Measurements from ENCODE around the gene TCF7L1.

DNA sequence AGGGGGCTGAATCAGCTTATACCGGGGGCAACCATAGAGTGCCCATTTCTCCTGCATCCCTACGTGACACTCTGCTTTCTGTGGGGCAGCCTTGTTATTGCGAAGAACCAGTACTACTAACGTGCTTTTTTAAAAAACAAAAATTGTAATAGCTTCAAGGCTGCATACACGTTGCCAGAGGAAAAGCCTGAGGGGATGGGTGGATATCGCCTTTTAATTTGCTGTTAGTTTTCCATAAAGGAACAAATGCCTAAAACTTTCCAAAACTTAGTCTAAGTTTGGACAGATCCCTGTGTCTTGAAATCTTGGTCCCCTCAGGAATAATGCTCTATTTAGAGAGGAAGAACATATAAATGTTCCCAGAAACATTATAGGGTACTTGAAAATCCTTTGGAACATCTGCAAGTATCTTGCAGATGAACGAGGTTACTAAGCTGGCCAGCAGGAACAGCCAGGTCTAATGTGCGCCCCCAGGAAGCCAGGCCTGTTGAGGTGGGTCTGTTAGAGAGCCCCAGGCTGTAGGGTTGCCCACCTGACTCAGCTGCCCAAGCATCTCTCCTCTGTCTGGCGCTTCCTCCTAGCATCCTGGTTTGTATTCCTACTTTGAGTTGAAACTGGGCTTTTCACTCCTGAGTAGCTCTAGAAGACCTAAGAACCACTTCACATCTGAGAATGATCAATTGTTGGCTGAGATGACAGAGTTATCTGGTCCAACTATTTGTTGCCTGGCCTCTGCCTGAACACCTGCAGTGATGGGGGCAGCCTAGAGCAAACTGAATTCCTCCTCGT is 97.7 kb downstream of the TCF7L1 start:
- TF ChIP-seq, protein P1, sequence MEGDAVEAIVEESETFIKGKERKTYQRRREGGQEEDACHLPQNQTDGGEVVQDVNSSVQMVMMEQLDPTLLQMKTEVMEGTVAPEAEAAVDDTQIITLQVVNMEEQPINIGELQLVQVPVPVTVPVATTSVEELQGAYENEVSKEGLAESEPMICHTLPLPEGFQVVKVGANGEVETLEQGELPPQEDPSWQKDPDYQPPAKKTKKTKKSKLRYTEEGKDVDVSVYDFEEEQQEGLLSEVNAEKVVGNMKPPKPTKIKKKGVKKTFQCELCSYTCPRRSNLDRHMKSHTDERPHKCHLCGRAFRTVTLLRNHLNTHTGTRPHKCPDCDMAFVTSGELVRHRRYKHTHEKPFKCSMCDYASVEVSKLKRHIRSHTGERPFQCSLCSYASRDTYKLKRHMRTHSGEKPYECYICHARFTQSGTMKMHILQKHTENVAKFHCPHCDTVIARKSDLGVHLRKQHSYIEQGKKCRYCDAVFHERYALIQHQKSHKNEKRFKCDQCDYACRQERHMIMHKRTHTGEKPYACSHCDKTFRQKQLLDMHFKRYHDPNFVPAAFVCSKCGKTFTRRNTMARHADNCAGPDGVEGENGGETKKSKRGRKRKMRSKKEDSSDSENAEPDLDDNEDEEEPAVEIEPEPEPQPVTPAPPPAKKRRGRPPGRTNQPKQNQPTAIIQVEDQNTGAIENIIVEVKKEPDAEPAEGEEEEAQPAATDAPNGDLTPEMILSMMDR (optimal IDR thresholded peaks at IDR 0.05 in 1 of 3, IDR thresholded peaks at IDR 0.05 in 1 of 3, conservative IDR thresholded peaks at IDR 0.05 in 1 of 3; ENCODE audit: extremely low read depth in 1 of 3, insufficient read depth in 2 of 3, low read length in 3 of 3) = peak in 1 of 3 experiments; percentile 15
- TF ChIP-seq EZH2 (IDR thresholded peaks at IDR 0.05; ENCODE audit: low read length) = no peak

All from keratinocyte (primary cell).